ENCODE results near the gene MS4A1. TPM values are rescaled to one million over a fixed set of nuclear protein-coding genes. Genes with fewer than 3 reads are reported as not detected.
"Not testable (repeated sequence)": the region's sequence is repeated elsewhere in the genome, so short reads cannot be mapped to it uniquely, and the experiment has no call there.

The MS4A1 gene
- not detected for polyA plus RNA-seq (2013, experiment 1 of 2; ENCODE audit: insufficient read length)
- polyA plus RNA-seq (2013, experiment 2 of 2; ENCODE audit: insufficient read length) = not detected

- no peak for DNase-seq
Observed at GRCh38 chr11:60455531-60456042, at the start of gene MS4A1. Gene MS4A1 (plus strand): TSS chr11:60455847. CDS start chr11:60462375, 6,528 bp downstream.

GRCh38 chr11:60420015-60420414 lies 35.6 kb upstream of the MS4A1 start:
- DNase-seq = no peak

GRCh38 chr11:60422609-60423008 lies 33.0 kb upstream of the MS4A1 start:
- no peak for DNase-seq

DNA sequence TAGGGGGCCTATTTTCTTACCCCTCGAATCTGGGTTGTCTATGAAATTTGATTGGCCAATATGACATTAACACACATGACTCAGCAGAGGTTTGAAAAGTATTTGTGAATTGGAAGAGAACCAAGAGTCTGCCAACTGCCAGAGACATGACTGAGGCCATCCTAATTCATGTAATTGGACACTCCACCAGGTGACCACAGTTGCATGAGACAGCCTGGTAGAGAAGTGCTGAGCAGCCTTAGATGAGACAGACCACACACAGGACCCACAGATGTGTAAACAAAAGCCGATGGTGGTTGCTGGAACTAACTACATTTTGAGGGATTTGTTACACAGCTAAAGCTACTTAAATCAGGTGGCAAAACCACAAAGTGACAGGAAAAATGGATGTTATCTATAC lies 27.1 kb upstream of the MS4A1 start:
- DNase-seq = no peak

- no peak for DNase-seq
Observed at GRCh38 chr11:60429272-60429671, 26.4 kb upstream of the MS4A1 start, which contains the start of gene MS4A5. Gene MS4A5 (plus strand): TSS chr11:60429572. CDS start chr11:60429675, 103 bp downstream.

- no peak for DNase-seq
Observed at GRCh38 chr11:60431251-60431650, 24.4 kb upstream of the MS4A1 start.

DNA sequence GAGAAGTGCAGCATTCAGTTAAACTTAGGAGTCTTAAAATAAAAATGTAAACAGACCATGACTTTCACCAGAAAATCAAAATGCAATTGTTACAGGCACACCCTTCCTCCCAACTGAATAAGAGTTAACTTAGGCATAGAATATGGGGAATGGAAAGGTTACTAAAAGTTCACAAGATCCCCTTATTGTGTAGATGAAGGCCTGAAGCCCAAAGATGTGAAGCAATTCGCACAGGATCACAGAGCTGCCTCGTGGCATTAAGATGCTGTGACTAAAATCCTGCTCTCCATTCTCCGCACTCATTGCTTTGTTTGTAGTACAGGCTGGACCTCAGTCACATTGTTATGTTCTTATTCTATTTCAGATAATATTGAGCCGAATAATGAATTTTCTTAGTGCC lies 22.2 kb upstream of the MS4A1 start:
- DNase-seq = no peak

- no peak for DNase-seq
Observed at GRCh38 chr11:60447070-60447469, 8.6 kb upstream of the MS4A1 start.

- no peak for DNase-seq
Observed at GRCh38 chr11:60447846-60448245, 7.8 kb upstream of the MS4A1 start.

DNA sequence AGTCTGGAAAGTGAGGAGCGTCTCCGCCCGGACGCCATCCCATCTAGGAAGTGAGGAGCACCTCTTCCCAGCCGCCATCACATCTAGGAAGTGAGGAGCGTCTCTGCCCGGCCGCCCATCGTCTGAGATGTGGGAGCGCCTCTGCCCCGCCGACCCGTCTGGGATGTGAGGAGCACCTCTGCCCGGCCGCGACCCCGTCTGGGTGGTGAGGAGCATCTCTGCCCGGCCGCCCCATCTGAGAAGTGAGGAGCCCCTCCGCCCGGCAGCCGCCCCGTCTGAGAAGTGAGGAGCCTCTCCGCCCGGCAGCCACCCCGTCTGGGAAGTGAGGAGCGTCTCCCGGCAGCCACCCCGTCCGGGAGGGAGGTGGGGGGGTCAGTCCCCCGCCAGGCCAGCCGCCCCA lies 4.5 kb upstream of the MS4A1 start:
- DNase-seq = not testable (repeated sequence)

- no peak for DNase-seq
Observed at GRCh38 chr11:60454212-60454611, 1.4 kb upstream of the MS4A1 start.

GRCh38 chr11:60457576-60457975 lies 1.9 kb downstream of the MS4A1 start:
- DNase-seq = no peak

- no peak for DNase-seq
Observed at GRCh38 chr11:60459345-60459744, 3.7 kb downstream of the MS4A1 start.

- no peak for DNase-seq
Observed at GRCh38 chr11:60468829-60469228, 13.2 kb downstream of the MS4A1 start.

DNA sequence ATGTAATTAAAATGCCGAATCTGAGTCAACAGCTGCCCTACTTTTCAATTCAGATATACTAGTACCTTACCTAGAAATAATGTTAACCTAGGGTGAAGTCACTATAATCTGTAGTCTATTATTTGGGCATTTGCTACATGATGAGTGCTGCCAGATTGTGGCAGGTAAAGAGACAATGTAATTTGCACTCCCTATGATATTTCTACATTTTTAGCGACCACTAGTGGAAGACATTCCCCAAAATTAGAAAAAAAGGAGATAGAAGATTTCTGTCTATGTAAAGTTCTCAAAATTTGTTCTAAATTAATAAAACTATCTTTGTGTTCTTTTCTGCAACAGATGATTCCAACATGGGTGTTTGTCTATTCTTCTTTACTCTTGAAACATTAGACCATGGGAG lies 14.1 kb downstream of the MS4A1 start:
- no peak for DNase-seq

GRCh38 chr11:60477035-60477445 lies 21.4 kb downstream of the MS4A1 start:
- no peak for DNase-seq

- DNase-seq = no peak
Observed at GRCh38 chr11:60482361-60482760, 26.7 kb downstream of the MS4A1 start.

DNA sequence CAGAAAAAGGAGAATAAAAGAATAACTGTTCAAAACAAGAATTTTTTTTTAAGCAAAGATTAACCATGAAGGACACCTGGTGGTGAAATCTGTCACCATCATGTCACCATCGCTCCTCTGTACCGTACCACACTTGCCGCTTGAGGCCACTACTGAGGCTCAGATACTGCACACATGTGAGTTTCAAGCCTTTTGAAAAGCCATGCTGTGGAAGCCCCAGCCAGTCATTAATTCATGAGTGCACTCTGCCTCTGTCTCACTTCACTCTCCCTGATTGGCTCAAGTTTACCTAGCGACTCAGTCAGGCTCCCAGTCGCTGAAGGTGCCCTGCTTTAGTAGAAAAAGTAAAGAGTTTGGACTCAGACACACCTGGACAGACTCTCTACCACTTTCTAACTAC lies 30.3 kb downstream of the MS4A1 start:
- DNase-seq = no peak

DNA sequence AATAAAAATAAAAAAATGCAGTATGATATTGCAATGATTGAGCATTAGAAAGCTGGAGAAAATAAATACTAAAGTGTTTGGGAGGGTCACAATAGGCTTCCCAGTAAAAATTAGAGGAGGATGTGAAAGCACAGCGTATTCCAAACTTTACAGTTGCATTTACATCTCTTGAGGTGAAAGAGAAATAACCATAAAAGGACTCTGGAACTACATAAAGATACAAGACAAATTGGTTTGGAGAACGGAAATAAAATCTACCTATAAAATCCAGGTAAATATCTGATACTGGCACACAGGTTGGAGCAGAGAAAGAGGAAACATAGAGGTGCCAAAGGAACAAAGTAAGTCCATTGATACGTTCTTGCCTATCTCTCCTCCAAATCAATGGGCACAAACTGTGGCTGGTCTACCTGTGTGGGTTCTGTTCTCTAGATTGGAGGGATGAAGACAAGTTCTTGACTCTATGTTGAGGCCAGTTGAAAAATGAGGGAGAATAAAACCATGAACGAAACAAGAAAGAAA lies 36.9 kb downstream of the MS4A1 start, which contains the start of gene MS4A12:
Gene MS4A12, plus strand, starts transcription at position 291 of the 522 bp plus-strand sequence. CDS start 4,541 bp downstream, outside the sequence.
- DNase-seq = no peak

DNA sequence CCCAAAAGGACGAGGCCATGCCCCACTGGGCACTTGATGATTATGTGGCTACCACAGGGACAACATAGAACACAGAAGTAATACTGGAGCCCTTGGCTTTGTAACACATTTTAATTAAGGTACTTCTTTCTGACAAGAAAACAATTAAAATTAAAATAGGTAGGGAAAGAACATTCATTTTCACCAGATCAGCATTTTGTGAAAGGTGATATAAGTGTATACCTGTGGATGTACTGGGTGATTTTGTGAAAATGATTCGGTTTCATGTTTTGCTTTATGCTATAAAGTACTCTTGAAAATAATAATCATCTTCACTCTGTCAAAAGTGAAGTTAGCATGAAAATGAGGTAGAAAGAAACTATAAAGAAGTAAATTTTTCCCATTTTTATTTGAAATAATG lies 37.8 kb downstream of the MS4A1 start:
- no peak for DNase-seq

GRCh38 chr11:60498399-60498798 lies 42.8 kb downstream of the MS4A1 start:
- no peak for DNase-seq

- peak; percentile 1 for DNase-seq
Observed at GRCh38 chr11:60498853-60499252, 43.2 kb downstream of the MS4A1 start.

- peak; percentile 44 for DNase-seq
Observed at GRCh38 chr11:60500276-60500910, 44.7 kb downstream of the MS4A1 start.

DNA sequence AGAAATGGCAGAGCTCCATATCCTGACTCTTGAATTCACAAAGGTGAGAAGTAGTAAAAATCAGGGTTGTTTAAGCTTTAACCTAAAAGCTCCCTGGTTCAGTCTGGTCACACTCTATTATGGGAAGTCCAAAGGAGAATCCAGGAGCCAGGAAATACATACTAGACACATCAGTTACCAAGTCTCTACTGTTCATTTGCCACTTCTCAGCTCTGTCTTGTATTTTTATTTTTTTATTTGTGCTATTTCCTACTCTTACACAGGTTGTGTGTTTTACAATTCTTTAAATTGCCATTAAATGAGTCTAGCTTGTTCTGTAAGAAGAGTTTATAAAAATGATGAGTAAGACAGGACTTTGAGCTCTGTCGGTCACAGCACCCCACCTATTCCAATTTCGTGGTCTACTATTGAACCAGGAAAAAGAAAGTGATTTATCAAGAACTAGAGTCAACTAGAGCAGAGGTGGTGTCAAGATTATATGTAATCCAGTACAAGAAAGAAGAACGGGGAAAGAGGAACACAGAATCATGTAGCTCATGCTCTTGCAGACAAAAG lies 46.7 kb downstream of the MS4A1 start:
- no peak for DNase-seq

Data from fibroblast of skin of back (primary cell).